Measurements from ENCODE around the gene YPEL2. TPM values are rescaled to one million over a fixed set of nuclear protein-coding genes. Genes with fewer than 3 reads are reported as not detected.
"Not testable (repeated sequence)": the region's sequence is repeated elsewhere in the genome, so short reads cannot be mapped to it uniquely, and the experiment has no call there.

Gene YPEL2
- total and polyA plus RNA-seq, 2 donors (not counting 1 experiment from before 2014, with no cell fraction given), result 4.8 to 7.8 TPM

DNA sequence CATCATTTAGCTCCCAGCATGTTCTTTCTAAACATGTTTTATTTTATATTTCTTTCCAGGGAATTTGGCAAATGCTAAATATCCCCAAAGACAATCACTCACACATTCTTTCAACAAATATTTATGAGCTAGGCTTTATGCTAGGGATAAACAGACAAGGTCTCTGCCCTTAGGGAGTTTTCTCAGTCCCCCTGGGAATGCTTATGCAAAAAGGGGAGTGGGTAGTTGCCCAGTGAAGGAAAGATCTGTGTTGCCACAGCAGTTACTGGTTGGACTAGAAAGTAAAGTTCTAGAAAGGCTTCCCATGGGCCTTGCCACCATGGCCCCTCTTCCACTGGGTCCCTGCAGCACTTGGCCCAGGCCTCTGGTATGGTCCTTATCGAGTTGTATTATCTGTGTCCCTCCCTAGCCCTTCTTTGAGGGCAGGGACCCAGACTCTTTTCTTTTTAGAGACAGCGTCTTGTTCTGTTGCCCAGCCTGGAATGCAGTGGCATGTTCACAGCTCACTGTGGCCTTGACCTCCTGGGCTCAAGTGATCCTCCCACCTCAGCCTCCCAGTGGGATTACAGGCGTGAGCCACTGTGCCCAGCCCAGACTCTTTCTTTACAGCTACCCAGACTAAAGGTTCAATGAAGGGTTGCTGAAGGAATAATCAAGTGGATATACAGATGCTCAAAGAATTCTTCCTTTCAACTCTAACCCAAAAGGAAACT is 78.0 kb downstream of the YPEL2 start:
- Histone ChIP-seq H3K79me2 (ENCODE audit: control insufficient read depth, insufficient read depth, low read length) (no peaks in the 10 kb centered on the region), H3K9ac (ENCODE audit: insufficient read depth, low read length) (no peak overlapping the region), H3K9me3 (ENCODE audit: control insufficient read depth, insufficient read depth, low read depth, low read length) (no peaks in the 10 kb centered on the region), H3K27ac (ENCODE audit: insufficient read depth, low read length) (no peak overlapping the region), H3K27me3 (ENCODE audit: control insufficient read depth, insufficient read depth, low read length) (no peaks in the 10 kb centered on the region), H3K4me1 (ENCODE audit: control insufficient read depth, extremely low read depth, insufficient read depth, low read length) (peaks cover 2% of the 10 kb centered on the region), H2AFZ (ENCODE audit: low read length) (no peak overlapping the region), H4K20me1 (ENCODE audit: control insufficient read depth, extremely low read depth, insufficient read depth, low read length) (no peaks in the 10 kb centered on the region), H3K36me3 (ENCODE audit: control insufficient read depth, insufficient read depth, low read length) (no peaks in the 10 kb centered on the region), H3K4me3 (replicated peaks in 1 of 4; ENCODE audit: control extremely low read depth in 1 of 4, insufficient read depth in 1 of 4, low read depth in 3 of 4, low read length in 4 of 4) (no peak overlapping the region), H3K4me2 (ENCODE audit: extremely low read depth, insufficient read depth, low read length) (no peak overlapping the region)
- no peak for TF ChIP-seq EZH2 (IDR thresholded peaks at IDR 0.05; ENCODE audit: low read length, missing control alignments)
- TF ChIP-seq, protein P1, sequence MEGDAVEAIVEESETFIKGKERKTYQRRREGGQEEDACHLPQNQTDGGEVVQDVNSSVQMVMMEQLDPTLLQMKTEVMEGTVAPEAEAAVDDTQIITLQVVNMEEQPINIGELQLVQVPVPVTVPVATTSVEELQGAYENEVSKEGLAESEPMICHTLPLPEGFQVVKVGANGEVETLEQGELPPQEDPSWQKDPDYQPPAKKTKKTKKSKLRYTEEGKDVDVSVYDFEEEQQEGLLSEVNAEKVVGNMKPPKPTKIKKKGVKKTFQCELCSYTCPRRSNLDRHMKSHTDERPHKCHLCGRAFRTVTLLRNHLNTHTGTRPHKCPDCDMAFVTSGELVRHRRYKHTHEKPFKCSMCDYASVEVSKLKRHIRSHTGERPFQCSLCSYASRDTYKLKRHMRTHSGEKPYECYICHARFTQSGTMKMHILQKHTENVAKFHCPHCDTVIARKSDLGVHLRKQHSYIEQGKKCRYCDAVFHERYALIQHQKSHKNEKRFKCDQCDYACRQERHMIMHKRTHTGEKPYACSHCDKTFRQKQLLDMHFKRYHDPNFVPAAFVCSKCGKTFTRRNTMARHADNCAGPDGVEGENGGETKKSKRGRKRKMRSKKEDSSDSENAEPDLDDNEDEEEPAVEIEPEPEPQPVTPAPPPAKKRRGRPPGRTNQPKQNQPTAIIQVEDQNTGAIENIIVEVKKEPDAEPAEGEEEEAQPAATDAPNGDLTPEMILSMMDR (conservative IDR thresholded peaks at IDR 0.05 in 1 of 2, IDR thresholded peaks at IDR 0.05 in 1 of 2; ENCODE audit: low read depth in 1 of 2, low read length in 2 of 2), result no peak
- no peak for DNase-seq (ENCODE audit: low read depth in 2 of 2)

DNA sequence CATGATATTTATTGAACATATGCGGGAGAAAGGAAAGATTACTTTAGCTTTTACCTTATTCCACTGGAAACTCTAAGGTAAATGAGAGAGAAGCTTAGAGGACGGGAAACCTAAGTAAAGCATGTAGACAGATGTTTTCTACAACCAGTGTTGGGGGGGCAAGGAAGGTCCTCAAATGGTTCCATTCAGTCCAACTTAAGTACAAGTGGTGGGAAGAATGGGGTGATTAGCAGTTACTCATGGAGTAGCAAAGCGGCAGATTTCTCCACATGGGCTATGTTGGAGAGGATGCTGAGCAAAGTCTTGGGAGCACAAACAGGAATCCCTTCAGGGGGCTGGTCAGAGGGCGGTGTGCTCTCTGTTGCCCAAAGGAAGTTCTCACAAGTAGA is 78.6 kb downstream of the YPEL2 start:
- Histone ChIP-seq H3K27me3 (ENCODE audit: control insufficient read depth, insufficient read depth, low read length) (no peaks in the 10 kb centered on the region), H3K4me1 (ENCODE audit: control insufficient read depth, extremely low read depth, insufficient read depth, low read length) (peaks cover 2% of the 10 kb centered on the region), H3K79me2 (ENCODE audit: control insufficient read depth, insufficient read depth, low read length) (no peaks in the 10 kb centered on the region), H3K4me3 (replicated peaks in 1 of 4; ENCODE audit: control extremely low read depth in 1 of 4, insufficient read depth in 1 of 4, low read depth in 3 of 4, low read length in 4 of 4) (no peak overlapping the region), H3K36me3 (ENCODE audit: control insufficient read depth, insufficient read depth, low read length) (no peaks in the 10 kb centered on the region), H3K4me2 (ENCODE audit: extremely low read depth, insufficient read depth, low read length) (no peak overlapping the region), H2AFZ (ENCODE audit: low read length) (no peak overlapping the region), H4K20me1 (ENCODE audit: control insufficient read depth, extremely low read depth, insufficient read depth, low read length) (no peaks in the 10 kb centered on the region), H3K27ac (ENCODE audit: insufficient read depth, low read length) (no peak overlapping the region), H3K9me3 (ENCODE audit: control insufficient read depth, insufficient read depth, low read depth, low read length) (no peaks in the 10 kb centered on the region), H3K9ac (ENCODE audit: insufficient read depth, low read length) (no peak overlapping the region)
- TF ChIP-seq, protein P1 (conservative IDR thresholded peaks at IDR 0.05 in 1 of 2, IDR thresholded peaks at IDR 0.05 in 1 of 2; ENCODE audit: low read depth in 1 of 2, low read length in 2 of 2), result no peak
- TF ChIP-seq EZH2 (IDR thresholded peaks at IDR 0.05; ENCODE audit: low read length, missing control alignments), result no peak
- DNase-seq (ENCODE audit: low read depth in 2 of 2), result no peak

DNA sequence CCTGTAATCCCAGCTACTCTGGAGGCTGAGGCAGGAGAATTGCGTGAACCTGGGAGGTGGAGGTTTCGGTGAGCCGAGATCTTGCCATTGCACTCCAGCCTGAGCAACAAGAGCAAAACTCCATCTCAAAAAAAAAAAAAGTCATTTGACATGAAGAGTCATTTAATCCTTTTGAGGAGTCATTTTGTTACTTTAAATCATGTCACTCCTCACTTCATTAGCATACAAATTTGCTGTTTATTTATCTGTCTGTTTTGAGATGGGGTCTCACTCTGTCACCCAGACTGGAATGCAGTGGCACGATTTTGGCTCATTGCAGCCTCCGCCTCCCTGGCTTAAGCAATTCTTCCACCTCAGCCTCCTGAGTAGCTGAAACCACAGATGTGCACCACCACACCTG is 81.0 kb downstream of the YPEL2 start:
- H3K27ac ChIP-seq (ENCODE audit: insufficient read depth, low read length); H3K4me1 ChIP-seq (ENCODE audit: control insufficient read depth, extremely low read depth, insufficient read depth, low read length); H3K9me3 ChIP-seq (ENCODE audit: control insufficient read depth, insufficient read depth, low read depth, low read length); H3K27me3 ChIP-seq (ENCODE audit: control insufficient read depth, insufficient read depth, low read length); H4K20me1 ChIP-seq (ENCODE audit: control insufficient read depth, extremely low read depth, insufficient read depth, low read length); DNase-seq (ENCODE audit: low read depth in 2 of 2); H3K4me2 ChIP-seq (ENCODE audit: extremely low read depth, insufficient read depth, low read length); H3K9ac ChIP-seq (ENCODE audit: insufficient read depth, low read length); H3K79me2 ChIP-seq (ENCODE audit: control insufficient read depth, insufficient read depth, low read length); H3K4me3 ChIP-seq (replicated peaks in 1 of 4; ENCODE audit: control extremely low read depth in 1 of 4, insufficient read depth in 1 of 4, low read depth in 3 of 4, low read length in 4 of 4); H3K36me3 ChIP-seq (ENCODE audit: control insufficient read depth, insufficient read depth, low read length); H2AFZ ChIP-seq (ENCODE audit: low read length): not testable (repeated sequence)
